Hepatocyte (in vitro differentiated cells): Measurements from ENCODE around the gene ATAD5. TPM values are rescaled to one million over a fixed set of nuclear protein-coding genes. Genes with fewer than 3 reads are reported as not detected.

ENCODE experiments used
- DNase-seq: peaks from one replicate; pipeline ENCODE4 v3.0.0-alpha.2; 2016; ENCODE audit warnings: low spot score
- H2AFZ ChIP-seq: fragments of 200-600 bp; sonication (generic); 2 replicates; pipeline ENCODE4 v1.6.0; 2016; ENCODE audit warnings: antibody characterized with exemption, mild to moderate bottlenecking
- H3K27ac ChIP-seq: fragments of 200-600 bp; sonication (generic); 2 replicates; pipeline ENCODE4 v1.5.1; 2016; ENCODE audit warnings: mild to moderate bottlenecking
- H3K27me3 ChIP-seq: fragments of 200-600 bp; sonication (generic); 2 replicates; pipeline ENCODE4 v1.6.1; 2016
- H3K36me3 ChIP-seq: fragments of 200-600 bp; sonication (generic); replicated peaks from 2 replicates; pipeline ENCODE4 v1.5.1; 2016; ENCODE audit warnings: low read depth; ENCODE audit not compliant: insufficient read depth
- H3K4me1 ChIP-seq: fragments of 200-600 bp; sonication (generic); 2 replicates; pipeline ENCODE4 v1.5.1; 2016; ENCODE audit warnings: mild to moderate bottlenecking, moderate library complexity; ENCODE audit not compliant: insufficient read depth
- H3K4me2 ChIP-seq: fragments of 200-600 bp; sonication (generic); 2 replicates; pipeline ENCODE4 v1.6.0; 2016
- H3K4me3 ChIP-seq: fragments of 200-600 bp; sonication (generic); 2 replicates; pipeline ENCODE4 v1.5.1; 2016; ENCODE audit warnings: mild to moderate bottlenecking
- H3K79me2 ChIP-seq: fragments of 200-600 bp; sonication (generic); 2 replicates; pipeline ENCODE4 v1.6.0; 2017; ENCODE audit warnings: mild to moderate bottlenecking
- H3K9me2 ChIP-seq: fragments of 200-600 bp; sonication (generic); replicated peaks from 2 replicates; pipeline ENCODE4 v1.6.0; 2017; ENCODE audit warnings: mild to moderate bottlenecking; ENCODE audit not compliant: insufficient read depth
- H3K9me3 ChIP-seq: fragments of 200-600 bp; sonication (generic); 2 replicates; pipeline ENCODE4 v1.5.1; 2016; ENCODE audit warnings: low read depth, mild to moderate bottlenecking
- H4K20me1 ChIP-seq: fragments of 200-600 bp; sonication (generic); 2 replicates; pipeline ENCODE4 v1.6.0; 2016; ENCODE audit warnings: mild to moderate bottlenecking; ENCODE audit not compliant: insufficient read depth, poor library complexity, severe bottlenecking
- EZH2 ChIP-seq: fragments of 200-600 bp; sonication (generic); IDR thresholded peaks from 2 replicates; pipeline ENCODE4 v1.6.1; 2016; ENCODE audit warnings: antibody characterized with exemption, mild to moderate bottlenecking, borderline replicate concordance
- EZH2phosphoT487 ChIP-seq: fragments of 200-600 bp; sonication (generic); IDR thresholded peaks from one replicate; pipeline ENCODE4 v1.6.1; 2018; ENCODE audit warnings: antibody characterized with exemption, mild to moderate bottlenecking, low read depth, moderate library complexity; ENCODE audit not compliant: unreplicated experiment, severe bottlenecking
- WGBS: methylation state at CpG from one replicate; pipeline ENCODE4 v1.1.6; 2016; ENCODE audit warnings: low lambda C conversion rate; ENCODE audit errors: missing lambda C conversion rate; 5-methylcytosine and 5-hydroxymethylcytosine counted together
- polyA plus RNA-seq: library from polyadenylated mRNA; unstranded; fragments of >200 nt; fragmentation: Nextera tagmentation; extraction: Ambion mirVana; gene quantifications from 2 replicates; pipeline ENCODE4 v1.2.1, GENCODE V29; 2016
- total RNA-seq: library from RNA; depleted of rRNA; stranded (reverse); fragments of >200 nt; gene quantifications from 2 replicates; pipeline ENCODE4 v1.2.3, GENCODE V29; 2014
- TF ChIP-seq, protein P1 (sequence below): fragments of 200-600 bp; sonication (generic); IDR thresholded peaks from 2 replicates; pipeline ENCODE4 v1.5.1; 2016; ENCODE audit warnings: antibody characterized with exemption, mild to moderate bottlenecking; ENCODE audit not compliant: poor library complexity

Gene ATAD5
- total and polyA plus RNA-seq, 2 experiments from 2014 or later: 1.5 to 3.2 TPM

DNA sequence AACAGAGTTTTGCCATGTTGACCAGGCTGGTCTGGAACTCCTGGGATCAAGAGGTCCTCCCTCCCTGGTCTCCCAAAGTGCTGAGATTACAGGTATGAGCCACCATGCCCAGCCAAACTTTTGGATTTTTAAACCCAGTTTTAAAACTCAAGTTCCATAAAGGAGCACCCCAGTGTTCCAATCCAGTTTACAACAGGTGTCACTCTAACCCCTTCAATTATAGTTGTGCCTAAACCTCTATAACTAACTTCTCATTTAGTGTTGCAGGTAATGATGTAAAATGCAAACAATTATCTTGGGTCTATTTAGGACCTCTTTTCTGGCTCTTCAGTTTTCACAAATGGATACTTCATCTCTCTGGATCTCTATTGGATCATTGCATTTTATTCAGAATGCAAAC, 82.2 kb downstream of the ATAD5 start:
- H3K9me3 ChIP-seq: no peaks in the 10 kb centered on the region
- no peaks in the 10 kb centered on the region for H4K20me1 ChIP-seq
- no peaks in the 10 kb centered on the region for H3K9me2 ChIP-seq
- no peak for TF ChIP-seq EZH2
- TF ChIP-seq, protein P1, sequence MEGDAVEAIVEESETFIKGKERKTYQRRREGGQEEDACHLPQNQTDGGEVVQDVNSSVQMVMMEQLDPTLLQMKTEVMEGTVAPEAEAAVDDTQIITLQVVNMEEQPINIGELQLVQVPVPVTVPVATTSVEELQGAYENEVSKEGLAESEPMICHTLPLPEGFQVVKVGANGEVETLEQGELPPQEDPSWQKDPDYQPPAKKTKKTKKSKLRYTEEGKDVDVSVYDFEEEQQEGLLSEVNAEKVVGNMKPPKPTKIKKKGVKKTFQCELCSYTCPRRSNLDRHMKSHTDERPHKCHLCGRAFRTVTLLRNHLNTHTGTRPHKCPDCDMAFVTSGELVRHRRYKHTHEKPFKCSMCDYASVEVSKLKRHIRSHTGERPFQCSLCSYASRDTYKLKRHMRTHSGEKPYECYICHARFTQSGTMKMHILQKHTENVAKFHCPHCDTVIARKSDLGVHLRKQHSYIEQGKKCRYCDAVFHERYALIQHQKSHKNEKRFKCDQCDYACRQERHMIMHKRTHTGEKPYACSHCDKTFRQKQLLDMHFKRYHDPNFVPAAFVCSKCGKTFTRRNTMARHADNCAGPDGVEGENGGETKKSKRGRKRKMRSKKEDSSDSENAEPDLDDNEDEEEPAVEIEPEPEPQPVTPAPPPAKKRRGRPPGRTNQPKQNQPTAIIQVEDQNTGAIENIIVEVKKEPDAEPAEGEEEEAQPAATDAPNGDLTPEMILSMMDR: no peak
- no peak for TF ChIP-seq EZH2phosphoT487
- no peak overlapping the region for H2AFZ ChIP-seq
- no peak for DNase-seq
- no peak overlapping the region for H3K27ac ChIP-seq
- no peaks in the 10 kb centered on the region for H3K79me2 ChIP-seq
- peaks cover 11% of the 10 kb centered on the region for H3K27me3 ChIP-seq
- no peak overlapping the region for H3K4me2 ChIP-seq
- H3K4me3 ChIP-seq: no peak overlapping the region
- no peaks in the 10 kb centered on the region for H3K36me3 ChIP-seq
- H3K4me1 ChIP-seq: no peaks in the 10 kb centered on the region

- Histone ChIP-seq H3K36me3 (no peaks in the 10 kb centered on the region), H3K27me3 (peaks cover 23% of the 10 kb centered on the region), H3K4me3 (no peak overlapping the region), H3K4me1 (no peaks in the 10 kb centered on the region), H4K20me1 (no peaks in the 10 kb centered on the region), H3K4me2 (no peak overlapping the region), H2AFZ (no peak overlapping the region), H3K9me2 (no peaks in the 10 kb centered on the region), H3K9me3 (no peaks in the 10 kb centered on the region), H3K27ac (no peak overlapping the region), H3K79me2 (no peaks in the 10 kb centered on the region)
- 79% methylated on average over 5 of the region's 5 CpGs for WGBS
- no peak for DNase-seq
- no peak for TF ChIP-seq EZH2
- TF ChIP-seq EZH2phosphoT487: no peak
- TF ChIP-seq, protein P1: no peak
These were observed 84.3 kb downstream of the ATAD5 start for GRCh38 chr17:30915833-30916611.

- Histone ChIP-seq H3K79me2 (no peaks in the 10 kb centered on the region), H3K27me3 (peaks cover 31% of the 10 kb centered on the region), H3K36me3 (no peaks in the 10 kb centered on the region), H3K4me1 (peaks cover 1% of the 10 kb centered on the region), H2AFZ (no peak overlapping the region), H3K9me3 (no peaks in the 10 kb centered on the region), H3K9me2 (no peaks in the 10 kb centered on the region), H3K4me3 (no peak overlapping the region), H4K20me1 (no peaks in the 10 kb centered on the region), H3K4me2 (no peak overlapping the region), H3K27ac (no peak overlapping the region)
- TF ChIP-seq EZH2phosphoT487: no peak
- TF ChIP-seq, protein P1: no peak
- TF ChIP-seq EZH2: no peak
- no peak for DNase-seq
These were observed 85.3 kb downstream of the ATAD5 start for GRCh38 chr17:30917050-30917449.
